DOHH2 (cell line): ENCODE results near the gene CDH4.

Experiments used
- H3F3A ChIP-seq: fragments of 200-600 bp; sonication (generic), shearing (Covaris generic); 2 replicates; pipeline ENCODE4 v1.6.0; 2016; ENCODE audit warnings: antibody characterized with exemption, mild to moderate bottlenecking; ENCODE audit not compliant: control insufficient read depth, insufficient read depth
- H3K27ac ChIP-seq: fragments of 200-600 bp; sonication (generic); 2 replicates; pipeline ENCODE4 v1.5.1; 2014; ENCODE audit warnings: low read depth, mild to moderate bottlenecking, low read length, moderate library complexity
- H3K27me3 ChIP-seq: fragments of 200-600 bp; sonication (generic); 2 replicates; pipeline ENCODE4 v1.6.1; 2014; ENCODE audit warnings: mild to moderate bottlenecking, low read length, mixed read lengths; ENCODE audit not compliant: control insufficient read depth
- H3K36me3 ChIP-seq: fragments of 200-600 bp; sonication (generic); 2 replicates; pipeline ENCODE4 v1.6.1; 2014; ENCODE audit warnings: mild to moderate bottlenecking, low read length, moderate library complexity, mixed read lengths; ENCODE audit not compliant: control insufficient read depth
- H3K4me1 ChIP-seq: fragments of 200-600 bp; sonication (generic); 2 replicates; pipeline ENCODE4 v1.6.1; 2014; ENCODE audit warnings: mild to moderate bottlenecking, low read length, mixed read lengths; ENCODE audit not compliant: control insufficient read depth
- H3K4me2 ChIP-seq: fragments of 200-600 bp; sonication (generic); 2 replicates; pipeline ENCODE4 v1.6.0; 2014; ENCODE audit warnings: mild to moderate bottlenecking, low read length, moderate library complexity
- H3K4me3 ChIP-seq: fragments of 200-600 bp; sonication (generic); 2 replicates; pipeline ENCODE4 v1.5.1; 2014; ENCODE audit warnings: mild to moderate bottlenecking, low read length, mixed read lengths
- H3K79me2 ChIP-seq: fragments of 200-600 bp; sonication (generic); 2 replicates; pipeline ENCODE4 v1.6.1; 2014; ENCODE audit warnings: mild to moderate bottlenecking, low read length, mixed read lengths; ENCODE audit not compliant: control insufficient read depth
- H3K9me2 ChIP-seq: fragments of 200-600 bp; sonication (generic); replicated peaks from 2 replicates; pipeline ENCODE4 v1.6.1; 2014; ENCODE audit warnings: mild to moderate bottlenecking, low read length, mixed read lengths; ENCODE audit not compliant: control insufficient read depth
- H3K9me3 ChIP-seq: fragments of 200-600 bp; sonication (generic); 2 replicates; pipeline ENCODE4 v1.6.1; 2014; ENCODE audit warnings: antibody characterized with exemption, low read length, mixed read lengths; ENCODE audit not compliant: control insufficient read depth, insufficient read depth
- H4K20me1 ChIP-seq: fragments of 200-600 bp; sonication (generic); 2 replicates; pipeline ENCODE4 v1.6.0; 2014; ENCODE audit warnings: low read depth, mild to moderate bottlenecking, antibody characterized with exemption, low read length, moderate library complexity; ENCODE audit not compliant: control insufficient read depth, insufficient read depth
- EZH2phosphoT487 ChIP-seq: fragments of 200-600 bp; sonication (generic); IDR thresholded peaks from 2 replicates; pipeline ENCODE4 v1.6.1; 2017; ENCODE audit warnings: borderline replicate concordance, mild to moderate bottlenecking, antibody characterized with exemption, low read length, moderate library complexity, mixed read lengths
- TF ChIP-seq, protein P1 (sequence below): fragments of 200-600 bp; sonication (generic); IDR thresholded peaks from one replicate; pipeline ENCODE4 v1.5.1; 2014; ENCODE audit warnings: antibody characterized with exemption, mild to moderate bottlenecking, low read depth, low read length; ENCODE audit not compliant: poor library complexity, severe bottlenecking

Gene CDH4

DNA sequence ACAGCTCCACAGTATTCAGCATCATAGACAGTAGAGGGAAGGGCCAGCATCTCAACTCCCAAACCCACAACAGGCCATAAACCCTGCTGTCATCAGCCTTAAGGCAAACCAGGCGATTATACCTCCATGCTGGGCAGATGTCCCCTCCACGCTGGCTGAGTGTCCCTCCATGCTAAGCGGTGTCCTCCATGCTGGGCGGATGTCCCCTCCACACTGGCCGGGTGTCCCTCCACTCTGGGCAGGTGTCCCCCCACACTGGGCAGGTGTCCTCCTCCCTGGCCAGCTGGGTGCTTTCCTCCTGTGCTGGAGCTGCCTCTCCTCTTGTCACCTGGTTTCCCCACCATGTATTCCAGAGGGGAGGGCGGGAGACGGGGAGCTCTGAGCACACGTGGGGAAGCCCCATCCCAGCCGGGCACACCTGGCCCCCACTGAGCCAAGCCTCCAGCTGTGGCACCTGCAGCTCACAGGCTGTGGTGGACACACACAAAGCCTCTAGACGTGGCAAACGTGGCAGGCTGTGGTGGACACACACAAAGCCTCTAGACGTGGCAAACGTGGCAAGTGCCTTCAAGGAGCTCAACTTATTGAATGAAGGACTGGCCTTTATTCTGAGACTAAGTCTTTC, 616.5 kb downstream of the CDH4 start:
- no peaks in the 10 kb centered on the region for H3K9me3 ChIP-seq
- no peaks in the 10 kb centered on the region for H3K27me3 ChIP-seq
- no peak overlapping the region for H3K4me2 ChIP-seq
- H3K27ac ChIP-seq = no peak overlapping the region
- no peaks in the 10 kb centered on the region for H3K4me1 ChIP-seq
- no peak overlapping the region for H3K4me3 ChIP-seq
- no peaks in the 10 kb centered on the region for H3F3A ChIP-seq
- H3K36me3 ChIP-seq = no peaks in the 10 kb centered on the region
- TF ChIP-seq, protein P1, sequence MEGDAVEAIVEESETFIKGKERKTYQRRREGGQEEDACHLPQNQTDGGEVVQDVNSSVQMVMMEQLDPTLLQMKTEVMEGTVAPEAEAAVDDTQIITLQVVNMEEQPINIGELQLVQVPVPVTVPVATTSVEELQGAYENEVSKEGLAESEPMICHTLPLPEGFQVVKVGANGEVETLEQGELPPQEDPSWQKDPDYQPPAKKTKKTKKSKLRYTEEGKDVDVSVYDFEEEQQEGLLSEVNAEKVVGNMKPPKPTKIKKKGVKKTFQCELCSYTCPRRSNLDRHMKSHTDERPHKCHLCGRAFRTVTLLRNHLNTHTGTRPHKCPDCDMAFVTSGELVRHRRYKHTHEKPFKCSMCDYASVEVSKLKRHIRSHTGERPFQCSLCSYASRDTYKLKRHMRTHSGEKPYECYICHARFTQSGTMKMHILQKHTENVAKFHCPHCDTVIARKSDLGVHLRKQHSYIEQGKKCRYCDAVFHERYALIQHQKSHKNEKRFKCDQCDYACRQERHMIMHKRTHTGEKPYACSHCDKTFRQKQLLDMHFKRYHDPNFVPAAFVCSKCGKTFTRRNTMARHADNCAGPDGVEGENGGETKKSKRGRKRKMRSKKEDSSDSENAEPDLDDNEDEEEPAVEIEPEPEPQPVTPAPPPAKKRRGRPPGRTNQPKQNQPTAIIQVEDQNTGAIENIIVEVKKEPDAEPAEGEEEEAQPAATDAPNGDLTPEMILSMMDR = no peak
- no peak for TF ChIP-seq EZH2phosphoT487
- H3K9me2 ChIP-seq = no peaks in the 10 kb centered on the region
- H3K79me2 ChIP-seq = no peaks in the 10 kb centered on the region
- H4K20me1 ChIP-seq = no peaks in the 10 kb centered on the region

DNA sequence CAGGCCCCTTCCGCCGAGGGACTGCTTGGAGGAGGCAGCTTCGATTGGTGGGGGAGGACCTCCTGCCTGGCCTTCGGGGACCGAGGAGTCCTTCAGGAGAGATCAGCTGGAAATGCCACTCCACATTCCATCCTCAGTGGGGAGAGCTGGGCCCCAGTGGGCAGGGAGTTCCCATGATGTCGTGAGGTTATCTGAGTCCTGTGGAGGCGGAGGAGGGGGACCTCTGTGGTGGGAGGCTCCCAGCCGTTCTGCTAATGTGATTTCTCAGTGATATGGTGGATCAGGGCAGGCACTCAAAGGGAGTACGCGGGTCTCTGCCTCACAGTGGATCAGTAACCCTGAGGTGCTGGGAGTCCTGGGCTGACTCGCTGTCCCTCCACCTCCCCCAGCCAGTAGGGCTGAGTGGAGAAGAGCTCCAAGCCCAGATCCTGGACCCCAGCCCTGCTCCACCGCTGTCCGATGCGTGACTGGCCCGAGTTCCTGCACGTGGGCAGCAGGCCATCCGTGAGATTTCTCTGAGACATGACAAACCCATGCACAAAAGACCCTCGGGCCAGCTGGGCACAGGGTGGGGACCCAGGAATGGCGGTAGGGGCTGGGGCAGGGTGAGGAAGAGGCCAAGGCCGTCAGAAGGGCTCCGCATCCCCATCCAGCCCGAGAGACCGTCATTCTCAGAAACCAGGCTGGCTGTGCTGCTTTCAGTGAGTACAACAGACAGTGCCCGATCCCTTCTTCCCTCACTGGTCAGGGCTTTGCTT, 617.9 kb downstream of the CDH4 start:
- Histone ChIP-seq H3F3A (no peaks in the 10 kb centered on the region), H3K27me3 (no peaks in the 10 kb centered on the region), H3K79me2 (no peaks in the 10 kb centered on the region), H3K36me3 (no peaks in the 10 kb centered on the region), H3K4me2 (no peak overlapping the region), H3K4me1 (no peaks in the 10 kb centered on the region), H3K9me3 (no peaks in the 10 kb centered on the region), H3K4me3 (no peak overlapping the region), H4K20me1 (no peaks in the 10 kb centered on the region), H3K27ac (no peak overlapping the region), H3K9me2 (no peaks in the 10 kb centered on the region)
- TF ChIP-seq EZH2phosphoT487 = no peak
- TF ChIP-seq, protein P1 = no peak

DNA sequence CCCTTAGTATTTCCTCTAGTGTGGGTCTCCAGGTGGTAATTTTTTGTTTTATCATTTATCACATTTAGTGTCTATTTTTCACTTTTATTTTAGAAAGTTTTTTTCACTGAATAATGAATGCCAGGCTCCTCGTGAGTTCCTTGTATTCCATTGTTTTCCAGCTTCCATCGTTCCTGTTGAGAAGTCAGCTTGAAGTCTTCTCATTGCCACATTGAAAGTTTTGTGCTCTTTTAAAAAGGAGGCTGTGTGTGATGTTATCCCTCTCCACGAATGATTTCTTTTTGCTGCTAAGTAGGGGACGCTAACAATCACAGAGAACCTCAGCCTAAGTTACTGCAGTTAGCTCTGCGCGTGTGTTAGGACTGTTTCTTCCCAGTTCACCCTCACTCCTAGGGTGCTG, 619.1 kb downstream of the CDH4 start:
- H3K4me3 ChIP-seq = no peak overlapping the region
- no peaks in the 10 kb centered on the region for H3F3A ChIP-seq
- no peaks in the 10 kb centered on the region for H3K27me3 ChIP-seq

More for the DNA sequence above, 619.1 kb downstream of the CDH4 start:
- no peak overlapping the region for H3K27ac ChIP-seq
- no peaks in the 10 kb centered on the region for H3K9me3 ChIP-seq
- no peaks in the 10 kb centered on the region for H3K4me1 ChIP-seq
- no peaks in the 10 kb centered on the region for H3K36me3 ChIP-seq
- no peaks in the 10 kb centered on the region for H3K79me2 ChIP-seq
- no peaks in the 10 kb centered on the region for H4K20me1 ChIP-seq
- no peaks in the 10 kb centered on the region for H3K9me2 ChIP-seq
- TF ChIP-seq, protein P1 = no peak
- no peak for TF ChIP-seq EZH2phosphoT487
- H3K4me2 ChIP-seq = no peak overlapping the region
